Liver (tissue), 9 donors: ENCODE data around the gene RNF144B. TPM values are rescaled to one million over a fixed set of nuclear protein-coding genes. Genes with fewer than 3 reads are reported as not detected.

Experiments used
- DNase-seq: peaks from one replicate; pipeline ENCODE4 v3.0.0-alpha.2; 2017; ENCODE audit warnings: low spot score
- H3K27ac ChIP-seq, 2 donors: one replicate each; pipeline ENCODE4 v1.7.0; 2013; ENCODE audit warnings: inconsistent platforms in 2 of 2, low read length in 2 of 2, control low read depth in 1 of 2, low read depth in 1 of 2, mild to moderate bottlenecking in 1 of 2
- H3K27me3 ChIP-seq, 4 donors: one replicate each; pipeline versions ENCODE4 v1.6.1 to v1.7.0; 2013; ENCODE audit warnings: low read length in 3 of 4, inconsistent platforms in 1 of 4, mild to moderate bottlenecking in 1 of 4, moderate library complexity in 1 of 4; ENCODE audit not compliant: control insufficient read depth in 4 of 4, insufficient read depth in 4 of 4
- H3K36me3 ChIP-seq, 4 donors: one replicate each; pipeline versions ENCODE4 v1.6.1 to v1.7.0; 2013; ENCODE audit warnings: low read length in 3 of 4, mild to moderate bottlenecking in 3 of 4, low read depth in 1 of 4, moderate library complexity in 1 of 4; ENCODE audit not compliant: control insufficient read depth in 4 of 4, insufficient read depth in 3 of 4
- H3K4me1 ChIP-seq, 4 donors: one replicate each; pipeline versions ENCODE4 v1.6.1 to v1.7.0; 2013; ENCODE audit warnings: low read length in 3 of 4, mild to moderate bottlenecking in 3 of 4, moderate library complexity in 1 of 4; ENCODE audit not compliant: control insufficient read depth in 4 of 4, insufficient read depth in 4 of 4
- H3K4me3 ChIP-seq, 3 donors: one replicate each; pipeline versions ENCODE4 v1.6.1 to v1.7.0; 2013; ENCODE audit warnings: low read length in 3 of 3, control low read depth in 1 of 3, low read depth in 1 of 3, mild to moderate bottlenecking in 1 of 3
- H3K9ac ChIP-seq, 2 donors: one replicate each; pipeline ENCODE4 v1.7.0; 2013; ENCODE audit warnings: low read length in 2 of 2, mild to moderate bottlenecking in 2 of 2, moderate library complexity in 2 of 2, control low read depth in 1 of 2, low read depth in 1 of 2
- H3K9me3 ChIP-seq, 4 donors: one replicate each; pipeline versions ENCODE4 v1.6.1 to v1.7.0; 2013; ENCODE audit warnings: low read length in 3 of 4; ENCODE audit not compliant: control insufficient read depth in 4 of 4
- ATF3 ChIP-seq: IDR thresholded peaks from 2 replicates; pipeline ENCODE4 v1.6.1; 2016; ENCODE audit warnings: antibody characterized with exemption
- CTCF ChIP-seq: fragments of 150-350 bp; IDR thresholded peaks from 2 replicates; pipeline ENCODE4 v1.5.1; 2017; ENCODE audit warnings: improper control_type of control experiment, low read depth, low read length; ENCODE audit not compliant: missing input control
- EGR1 ChIP-seq, 2 donors: IDR thresholded peaks; 2 replicates each; pipeline ENCODE4 v1.6.1; 2016 to 2018; ENCODE audit warnings: antibody characterized with exemption in 2 of 2, low read depth in 2 of 2
- FOXA1 ChIP-seq: IDR thresholded peaks from 2 replicates; pipeline ENCODE4 v1.6.1; 2016; ENCODE audit warnings: antibody characterized with exemption
- FOXA2 ChIP-seq: IDR thresholded peaks from 2 replicates; pipeline ENCODE4 v1.6.1; 2016; ENCODE audit warnings: antibody characterized with exemption
- GABPA ChIP-seq, 2 donors: IDR thresholded peaks in 1 of 2; conservative IDR thresholded peaks in 1 of 2; 2 replicates each; pipeline ENCODE4 v1.6.1; 2016; ENCODE audit warnings: antibody characterized with exemption in 2 of 2, mild to moderate bottlenecking in 1 of 2, moderate library complexity in 1 of 2
- HNF4G ChIP-seq: IDR thresholded peaks from 2 replicates; pipeline ENCODE4 v1.6.1; 2016; ENCODE audit warnings: antibody characterized with exemption
- JUND ChIP-seq, 2 donors: IDR thresholded peaks; 2 replicates each; pipeline ENCODE4 v1.6.1; 2016; ENCODE audit warnings: antibody characterized with exemption in 2 of 2
- MAX ChIP-seq: IDR thresholded peaks from 2 replicates; pipeline ENCODE4 v1.6.1; 2016; ENCODE audit warnings: antibody characterized with exemption
- NR2F2 ChIP-seq: IDR thresholded peaks from 2 replicates; pipeline ENCODE4 v1.6.1; 2016; ENCODE audit warnings: antibody characterized with exemption
- RAD21 ChIP-seq, 2 donors: IDR thresholded peaks; 2 replicates each; pipeline ENCODE4 v1.6.1; 2016; ENCODE audit warnings: antibody characterized with exemption in 2 of 2, mild to moderate bottlenecking in 2 of 2
- REST ChIP-seq: IDR thresholded peaks from 2 replicates; pipeline ENCODE4 v1.6.1; 2016; ENCODE audit warnings: antibody characterized with exemption, mild to moderate bottlenecking
- RXRA ChIP-seq, 2 donors: IDR thresholded peaks; 2 replicates each; pipeline ENCODE4 v1.6.1; 2017 to 2018; ENCODE audit warnings: antibody characterized with exemption in 2 of 2, mild to moderate bottlenecking in 1 of 2
- SP1 ChIP-seq: IDR thresholded peaks from 2 replicates; pipeline ENCODE4 v1.6.1; 2018; ENCODE audit warnings: antibody characterized with exemption, mild to moderate bottlenecking
- TAF1 ChIP-seq: conservative IDR thresholded peaks from 2 replicates; pipeline ENCODE4 v1.6.1; 2016; ENCODE audit warnings: antibody characterized with exemption, mild to moderate bottlenecking
- YY1 ChIP-seq: IDR thresholded peaks from 2 replicates; pipeline ENCODE4 v1.6.1; 2016; ENCODE audit warnings: antibody characterized with exemption, mild to moderate bottlenecking
- ZBTB33 ChIP-seq: IDR thresholded peaks from 2 replicates; pipeline ENCODE4 v1.6.1; 2016; ENCODE audit warnings: antibody characterized with exemption
- WGBS: extraction: QIAGEN DNeasy Blood & Tissue Kit; methylation state at CpG from one replicate; pipeline ENCODE4 v1.1.7; 2013; 5-methylcytosine and 5-hydroxymethylcytosine counted together
- polyA plus RNA-seq, 2 donors: library from polyadenylated mRNA; stranded (reverse) in 1 of 2; unstranded in 1 of 2; fragments of 200-250 nt in 1 of 2; fragments of >200 nt in 1 of 2; fragmentation: Nextera tagmentation in 1 of 2; extraction: Ambion mirVana in 1 of 2; gene quantifications; one replicate each; pipeline versions ENCODE4 v1.2.1 to v1.2.3, GENCODE V29; 2013 to 2015
- total RNA-seq, 2 donors: library from RNA; depleted of rRNA; stranded (reverse); fragments of >200 nt; gene quantifications; one replicate each; pipeline ENCODE4 v1.2.3, GENCODE V29; 2014
- donor health status: healthy.
- donor health status: healthy.
- donor health status: healthy.
- donor health status: healthy.
- donor health status: healthy.

RNF144B gene
- total and polyA plus RNA-seq, 4 donors: 3.0 to 15.1 (median 7.6) TPM

- no peak overlapping the region for H3K4me3 ChIP-seq
- TF ChIP-seq RXRA (IDR thresholded peaks at IDR 0.05): no peak
- TF ChIP-seq HNF4G: no peak
- TF ChIP-seq FOXA2: no peak
- no peak for TF ChIP-seq YY1
- no peak for TF ChIP-seq NR2F2
- TF ChIP-seq MAX: no peak
- no peak for TF ChIP-seq ZBTB33
- no peak for TF ChIP-seq REST
- TF ChIP-seq RAD21 (IDR thresholded peaks at IDR 0.05): no peak
- no peak for TF ChIP-seq GABPA (IDR thresholded peaks at IDR 0.05 in 1 of 2, conservative IDR thresholded peaks at IDR 0.05 in 1 of 2)
- no peak for TF ChIP-seq ATF3
- TF ChIP-seq EGR1 (IDR thresholded peaks at IDR 0.05; ENCODE audit: low read depth in 2 of 2): no peak
- no peak for TF ChIP-seq CTCF
- TF ChIP-seq FOXA1: no peak
- TF ChIP-seq TAF1: no peak
- no peak overlapping the region for H3K9ac ChIP-seq
- no peaks in the 10 kb centered on the region for H3K4me1 ChIP-seq
- H3K27me3 ChIP-seq: no peaks in the 10 kb centered on the region
- no peak overlapping the region for H3K27ac ChIP-seq
- no peak for DNase-seq
- no peaks in the 10 kb centered on the region for H3K9me3 ChIP-seq
- WGBS: 88% methylated on average over 11 of the region's 11 CpGs
- H3K36me3 ChIP-seq: no peaks in the 10 kb centered on the region
These were observed 104.3 kb downstream of the RNF144B start for GRCh38 chr6:18491308-18492045.

- Histone ChIP-seq H3K9me3 (no peaks in the 10 kb centered on the region), H3K9ac (no peak overlapping the region), H3K4me1 (no peaks in the 10 kb centered on the region), H3K4me3 (no peak overlapping the region), H3K36me3 (no peaks in the 10 kb centered on the region), H3K27ac (no peak overlapping the region), H3K27me3 (no peaks in the 10 kb centered on the region)
- DNase-seq: no peak
- 57% methylated on average over 2 of the region's 2 CpGs for WGBS
- TF ChIP-seq RAD21 (IDR thresholded peaks at IDR 0.05): no peak
- no peak for TF ChIP-seq ATF3
- TF ChIP-seq TAF1: no peak
- TF ChIP-seq CTCF: no peak
- TF ChIP-seq SP1: no peak
- no peak for TF ChIP-seq ZBTB33
- TF ChIP-seq RXRA (IDR thresholded peaks at IDR 0.05): no peak
- TF ChIP-seq HNF4G: no peak
- TF ChIP-seq MAX: no peak
- no peak for TF ChIP-seq NR2F2
- TF ChIP-seq FOXA2: no peak
- no peak for TF ChIP-seq FOXA1
- TF ChIP-seq JUND (IDR thresholded peaks at IDR 0.05): no peak
- TF ChIP-seq YY1: no peak
These were observed 105.8 kb downstream of the RNF144B start for GRCh38 chr6:18492972-18493371.
